Vagina (tissue), 2 donors: ENCODE data around the gene SH3BP2. TPM values are rescaled to one million over a fixed set of nuclear protein-coding genes. Genes with fewer than 3 reads are reported as not detected.

Experiments used
- DNase-seq, 2 donors: peaks; one replicate each; pipeline ENCODE4 v3.0.0-alpha.2; 2017; ENCODE audit errors: extremely low spot score in 2 of 2
- H3K27ac ChIP-seq: fragments of 200-600 bp; sonication (generic); one replicate; pipeline ENCODE4 v1.5.1; 2019
- H3K27me3 ChIP-seq: fragments of 200-600 bp; sonication (generic); one replicate; pipeline ENCODE4 v1.5.1; 2019
- H3K36me3 ChIP-seq, 2 donors: fragments of 200-600 bp; sonication (generic); one replicate each; pipeline ENCODE4 v1.5.1; 2017 to 2019
- H3K4me1 ChIP-seq: fragments of 200-600 bp; sonication (generic); one replicate; pipeline ENCODE4 v1.5.1; 2019
- H3K4me3 ChIP-seq, 2 donors: fragments of 200-600 bp; sonication (generic); 1 replicate in 1 of 2; 2 replicates in 1 of 2; pipeline ENCODE4 v1.5.1; 2016 to 2019
- H3K9me3 ChIP-seq: fragments of 200-600 bp; sonication (generic); one replicate; pipeline ENCODE4 v1.5.1; 2019
- CTCF ChIP-seq, 3 experiments: fragments of 450-650 bp in 2 of 3; fragments of 200-600 bp in 1 of 3; sonication (generic) in 1 of 3; IDR thresholded peaks; one replicate each; pipeline ENCODE4 v1.5.1; 2017 to 2019; ENCODE audit warnings: antibody characterized with exemption in 3 of 3, mild to moderate bottlenecking in 2 of 3, moderate library complexity in 2 of 3
- POLR2A ChIP-seq, 2 donors: fragments of 450-650 bp; IDR thresholded peaks; one replicate each; pipeline ENCODE4 v1.6.1; 2017; ENCODE audit warnings: antibody characterized with exemption in 2 of 2, mild to moderate bottlenecking in 2 of 2, moderate library complexity in 2 of 2
- POLR2AphosphoS5 ChIP-seq, 2 donors: sonication (generic); formaldehyde crosslinking; IDR thresholded peaks; one replicate each; pipeline ENCODE4 v1.9.0; 2017; ENCODE audit warnings: antibody characterized with exemption in 2 of 2, mild to moderate bottlenecking in 2 of 2, low read depth in 1 of 2; ENCODE audit not compliant: insufficient read depth in 1 of 2
- intact Hi-C: fragments of 100-400 bp; cut with DNase I; formaldehyde crosslinking; loops from one replicate; pipeline ENCODE4 v1.15.1; 2023
- total RNA-seq: library from RNA; depleted of rRNA; stranded (reverse); fragments of >200 nt; gene quantifications from one replicate; pipeline ENCODE4 v1.2.3, GENCODE V29; 2016

SH3BP2 gene
- total RNA-seq, 1 donor from 2014 or later, result 102 TPM

DNA sequence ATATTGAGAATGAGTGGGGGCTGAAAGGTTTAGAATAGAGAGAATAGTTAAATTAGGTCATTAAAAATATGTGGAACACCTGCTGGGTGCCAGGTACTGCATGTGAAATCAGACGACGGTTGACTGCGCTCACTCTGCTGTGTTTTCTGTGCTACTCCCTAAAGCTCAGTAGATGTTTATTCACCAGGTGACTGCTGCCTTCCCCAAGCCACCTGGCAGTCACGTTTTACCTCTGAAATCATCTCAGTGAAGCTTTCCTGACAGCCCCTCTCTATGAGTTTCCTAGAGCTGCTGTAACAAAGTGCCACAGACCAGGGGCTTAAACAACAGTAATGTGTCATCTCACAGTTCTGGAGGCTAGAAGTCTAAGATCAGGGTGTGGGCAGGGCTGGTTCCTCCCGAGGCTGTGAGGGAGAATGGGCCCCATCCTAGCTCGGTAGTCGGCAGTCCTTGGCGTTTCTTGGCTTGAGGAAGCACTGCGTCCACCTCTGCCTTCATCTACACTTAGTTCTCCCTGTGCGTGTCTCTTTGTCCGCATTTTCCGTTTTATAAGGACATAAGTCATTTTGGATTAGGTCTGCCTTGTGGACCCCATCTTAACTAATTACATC lies 76.1 kb downstream of the SH3BP2 start:
- peak overlapping the region in 1 of 2 donors; percentile 34 for H3K4me3 ChIP-seq
- H3K27me3 ChIP-seq, result no peaks in the 10 kb centered on the region
- no peak for DNase-seq
- intact Hi-C loops, result no loop called here
- no peaks in the 10 kb centered on the region for H3K36me3 ChIP-seq
- H3K9me3 ChIP-seq, result no peaks in the 10 kb centered on the region
- peak overlapping the region; percentile 40 for H3K27ac ChIP-seq
- no peak for TF ChIP-seq POLR2AphosphoS5 (IDR thresholded peaks at IDR 0.05; ENCODE audit: insufficient read depth in 1 of 2, low read depth in 1 of 2)
- H3K4me1 ChIP-seq, result peaks cover 83% of the 10 kb centered on the region

- Histone ChIP-seq H3K9me3 (no peaks in the 10 kb centered on the region), H3K27ac (peak overlapping the region; percentile 9), H3K36me3 (no peaks in the 10 kb centered on the region), H3K4me1 (peaks cover 81% of the 10 kb centered on the region), H3K27me3 (no peaks in the 10 kb centered on the region), H3K4me3 (no peak overlapping the region)
- TF ChIP-seq POLR2A (IDR thresholded peaks at IDR 0.05), result no peak
- no peak for TF ChIP-seq POLR2AphosphoS5 (IDR thresholded peaks at IDR 0.05; ENCODE audit: insufficient read depth in 1 of 2, low read depth in 1 of 2)
- TF ChIP-seq CTCF (IDR thresholded peaks at IDR 0.05), result no peak
- intact Hi-C loops, result no loop called here
- DNase-seq, result no peak
Measured at GRCh38 chr4:2869659-2870058, 76.8 kb downstream of the SH3BP2 start.

GRCh38 chr4:2870082-2870481 lies 77.2 kb downstream of the SH3BP2 start:
- H3K27ac ChIP-seq, result no peak overlapping the region
- no peaks in the 10 kb centered on the region for H3K9me3 ChIP-seq
- no peak for TF ChIP-seq POLR2AphosphoS5 (IDR thresholded peaks at IDR 0.05; ENCODE audit: insufficient read depth in 1 of 2, low read depth in 1 of 2)
- no peak for TF ChIP-seq POLR2A (IDR thresholded peaks at IDR 0.05)
- no peak for TF ChIP-seq CTCF (IDR thresholded peaks at IDR 0.05)
- H3K27me3 ChIP-seq, result no peaks in the 10 kb centered on the region
- intact Hi-C loops, result no loop called here
- H3K4me1 ChIP-seq, result peaks cover 81% of the 10 kb centered on the region
- no peak for DNase-seq
- H3K36me3 ChIP-seq, result no peaks in the 10 kb centered on the region
- no peak overlapping the region for H3K4me3 ChIP-seq

DNA sequence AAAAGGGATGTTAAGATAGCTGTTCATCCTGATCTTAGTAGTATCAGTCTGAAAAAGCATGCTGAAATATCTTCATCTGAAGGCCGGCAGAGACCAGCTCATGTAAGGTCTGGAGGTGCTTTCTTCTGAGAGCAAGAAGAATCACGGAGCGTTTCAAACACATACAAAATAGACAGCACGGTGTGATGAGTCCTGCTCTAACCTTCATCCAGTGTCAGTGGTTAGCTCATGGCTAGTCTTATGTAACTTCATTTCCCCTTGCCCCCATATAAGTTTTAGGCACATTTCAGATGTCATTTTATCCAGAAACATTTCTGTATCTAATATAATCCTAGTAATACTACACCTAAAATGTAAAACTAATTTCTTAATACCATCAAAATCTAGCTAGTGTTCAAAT lies 78.6 kb downstream of the SH3BP2 start:
- DNase-seq, result no peak
- H3K9me3 ChIP-seq, result no peaks in the 10 kb centered on the region
- intact Hi-C loops, result no loop called here
- no peak overlapping the region for H3K4me3 ChIP-seq
- no peak overlapping the region for H3K27ac ChIP-seq
- H3K36me3 ChIP-seq, result peaks cover 0 to 6% of the 10 kb centered on the region in 2 donors
- peaks cover 73% of the 10 kb centered on the region for H3K4me1 ChIP-seq
- TF ChIP-seq POLR2A (IDR thresholded peaks at IDR 0.05) (no peak), CTCF (IDR thresholded peaks at IDR 0.05) (no peak), POLR2AphosphoS5 (IDR thresholded peaks at IDR 0.05; ENCODE audit: insufficient read depth in 1 of 2, low read depth in 1 of 2) (no peak)
- H3K27me3 ChIP-seq, result no peaks in the 10 kb centered on the region

DNA sequence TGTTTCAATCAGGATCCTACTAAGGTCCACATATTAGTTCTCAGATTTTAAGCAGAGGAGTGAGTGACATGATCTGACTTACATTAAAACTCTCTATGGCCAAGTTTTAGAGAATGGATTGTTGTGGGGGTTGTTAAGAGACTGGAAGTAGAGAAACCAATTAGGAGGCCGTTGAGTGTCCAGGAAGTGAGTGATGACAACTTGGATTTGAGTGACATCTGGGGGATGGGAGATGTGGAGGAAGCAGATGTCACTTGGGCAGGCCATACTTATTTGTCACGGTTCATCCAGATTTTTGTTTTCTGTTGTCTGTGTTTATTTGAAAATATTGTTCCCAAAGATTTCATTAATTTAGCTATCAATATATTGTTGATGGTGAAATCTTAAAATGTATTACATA lies 79.0 kb downstream of the SH3BP2 start:
- Histone ChIP-seq H3K4me3 (no peak overlapping the region), H3K9me3 (no peaks in the 10 kb centered on the region), H3K27ac (no peak overlapping the region), H3K27me3 (no peaks in the 10 kb centered on the region), H3K4me1 (peaks cover 70% of the 10 kb centered on the region), H3K36me3 (peaks cover 0 to 10% of the 10 kb centered on the region in 2 donors)
- no peak for DNase-seq
- intact Hi-C loops, result no loop called here
- TF ChIP-seq POLR2AphosphoS5 (IDR thresholded peaks at IDR 0.05; ENCODE audit: insufficient read depth in 1 of 2, low read depth in 1 of 2), result no peak
- no peak for TF ChIP-seq POLR2A (IDR thresholded peaks at IDR 0.05)
- no peak for TF ChIP-seq CTCF (IDR thresholded peaks at IDR 0.05)
